Astrocyte of the cerebellum (primary cell): ENCODE results near the gene ZCCHC7.
"Not testable (repeated sequence)": the region's sequence is repeated elsewhere in the genome, so short reads cannot be mapped to it uniquely, and the experiment has no call there.

Experiments used
- DNase-seq: peaks from one replicate; pipeline ENCODE4 v3.0.0-alpha.2; 2011; ENCODE audit warnings: low read depth
- H3K4me3 ChIP-seq: 2 replicates; pipeline ENCODE4 v1.5.1; 2011; ENCODE audit warnings: mild to moderate bottlenecking, low read depth, low read length, moderate library complexity
- CTCF ChIP-seq: IDR thresholded peaks from 2 replicates; pipeline ENCODE4 v1.5.1; 2012; ENCODE audit warnings: low read length, low read depth, moderate library complexity, mild to moderate bottlenecking; ENCODE audit errors: missing control alignments
- in situ Hi-C: cut with HindIII; loops from 2 replicates; pipeline ENCODE4 v1.10.0; 2017; ENCODE audit warnings: low sequenced_read_pairs

The ZCCHC7 gene

GRCh38 chr9:37180138-37180537, 59.8 kb downstream of the ZCCHC7 start:
- DNase-seq: no peak
- H3K4me3 ChIP-seq: no peak overlapping the region
- no peak for TF ChIP-seq CTCF
- in situ Hi-C loops: no loop called here

- DNase-seq: no peak
- no peak overlapping the region for H3K4me3 ChIP-seq
- no peak for TF ChIP-seq CTCF
- in situ Hi-C loops: no loop called here
Observed at GRCh38 chr9:37182718-37183117, 62.3 kb downstream of the ZCCHC7 start.

GRCh38 chr9:37184905-37185867, 64.8 kb downstream of the ZCCHC7 start:
- in situ Hi-C loops: no loop called here
- no peak for DNase-seq
- TF ChIP-seq CTCF: no peak
- no peak overlapping the region for H3K4me3 ChIP-seq

- in situ Hi-C loops: no loop called here
- H3K4me3 ChIP-seq: no peak overlapping the region
- no peak for TF ChIP-seq CTCF
- no peak for DNase-seq
Observed at GRCh38 chr9:37187292-37187691, 66.9 kb downstream of the ZCCHC7 start.

- in situ Hi-C loops: no loop called here
- TF ChIP-seq CTCF: no peak
- no peak overlapping the region for H3K4me3 ChIP-seq
- DNase-seq: no peak
Observed at GRCh38 chr9:37187713-37188439, 67.5 kb downstream of the ZCCHC7 start.

GRCh38 chr9:37190739-37191138, 70.4 kb downstream of the ZCCHC7 start:
- DNase-seq, H3K4me3 ChIP-seq: not testable (repeated sequence)
- in situ Hi-C loops: loop anchor here (5.0 kb wide), 1 partner anchor 42 kb away; no protein-coding TSS in a partner anchor
